A549 (cell line): ENCODE data around the gene TMEM9. TPM values are rescaled to one million over a fixed set of nuclear protein-coding genes. Genes with fewer than 3 reads are reported as not detected.
A peak's percentile ranks its signal among the peaks of the same experiment; 100 is the strongest.

Experiments used
- ATAC-seq, 2 experiments: fragments of 200-7000 bp in 1 of 2; fragments of >200 bp in 1 of 2; cut with Nextera tagmentation in 1 of 2; cut with Tn5 transposase in 1 of 2; 3 replicates each; pipeline versions ENCODE4 v1.8.0 to v1.9.1; 2018 to 2020; ENCODE audit warnings: mild to moderate bottlenecking in 1 of 2, moderate library complexity in 1 of 2
- CTCF ChIA-PET: fragments of 300-600 bp; sonication (Branson Sonifier 250); formaldehyde crosslinking; extraction: SDS; loops from one replicate; lab custom pipeline; 2021; ENCODE audit warnings: antibody characterized with exemption, inconsistent platforms; lab: Yijun Ruan, JAX
- POLR2A ChIA-PET: fragments of 350-600 bp; formaldehyde crosslinking; extraction: SDS; loops from one replicate; lab custom pipeline; 2021; ENCODE audit warnings: antibody characterized with exemption, inconsistent platforms; lab: Yijun Ruan, JAX
- DNase-seq, 2 experiments: peaks; one replicate each; pipeline versions ENCODE4 v3.0.0 to v3.0.0-alpha.2; 2011 to 2016; ENCODE audit warnings: low read depth in 1 of 2, low spot score in 1 of 2
- FAIRE-seq: peaks from 2 replicates; lab custom pipeline; 2011; peaks lifted over from hg19 to GRCh38; lab: Jason Lieb, UNC
- H3K27ac ChIP-seq, 2 experiments: fragments of >200 bp; sonication (Bioruptor Twin); formaldehyde crosslinking; 3 replicates each; pipeline ENCODE4 v1.5.1; 2016 to 2017
- H3K4me1 ChIP-seq: fragments of >200 bp; sonication (Bioruptor Twin); formaldehyde crosslinking; 3 replicates; pipeline ENCODE4 v1.6.1; 2016
- H3K4me2 ChIP-seq: fragments of >200 bp; sonication (Bioruptor Twin); formaldehyde crosslinking; 3 replicates; pipeline ENCODE4 v1.6.1; 2016
- H3K4me3 ChIP-seq: fragments of >200 bp; sonication (Bioruptor Twin); formaldehyde crosslinking; 3 replicates; pipeline ENCODE4 v1.5.1; 2016
- H3K9me3 ChIP-seq: fragments of >200 bp; sonication (Bioruptor Twin); formaldehyde crosslinking; 3 replicates; pipeline ENCODE4 v1.6.1; 2016
- BHLHE40 ChIP-seq: IDR thresholded peaks from 2 replicates; pipeline ENCODE4 v1.6.1; 2012; ENCODE audit warnings: low read depth, low read length, inconsistent platforms
- CBX2 ChIP-seq: fragments of 200-600 bp; sonication (generic); IDR thresholded peaks from 2 replicates; pipeline ENCODE4 v1.6.1; 2016; ENCODE audit warnings: low read depth, mild to moderate bottlenecking, borderline replicate concordance
- CEBPB ChIP-seq, 2 experiments: fragments of >200 bp in 1 of 2; sonication (Bioruptor Twin) in 1 of 2; formaldehyde crosslinking in 1 of 2; IDR thresholded peaks; 2 replicates each; pipeline ENCODE4 v1.6.1; 2012 to 2016
- CHD2 ChIP-seq: fragments of 150-350 bp; IDR thresholded peaks from 2 replicates; pipeline ENCODE4 v1.6.1; 2014; ENCODE audit warnings: low read length; ENCODE audit not compliant: partially characterized antibody
- CHD4 ChIP-seq: fragments of 200-600 bp; sonication (generic); IDR thresholded peaks from 2 replicates; pipeline ENCODE4 v1.6.1; 2016; ENCODE audit warnings: antibody characterized with exemption, mild to moderate bottlenecking, borderline replicate concordance
- EHF ChIP-seq: fragments of 250-450 bp; sonication (Bioruptor Pico); IDR thresholded peaks from 2 replicates; pipeline ENCODE4 v1.5.0; 2020; ENCODE audit warnings: mild to moderate bottlenecking
- ELK1 ChIP-seq: fragments of 150-350 bp; IDR thresholded peaks from 2 replicates; pipeline ENCODE4 v1.6.1; 2014; ENCODE audit warnings: low read depth, mild to moderate bottlenecking, low read length
- ESRRA ChIP-seq: fragments of 150-350 bp; IDR thresholded peaks from 2 replicates; pipeline ENCODE4 v1.6.1; 2014; ENCODE audit warnings: mild to moderate bottlenecking, low read length, borderline replicate concordance
- GATA3 ChIP-seq: IDR thresholded peaks from 2 replicates; pipeline ENCODE4 v1.6.1; 2012; ENCODE audit warnings: borderline replicate concordance
- HDAC2 ChIP-seq: fragments of 200-600 bp; sonication (generic); IDR thresholded peaks from 2 replicates; pipeline ENCODE4 v1.6.1; 2016
- HEYL ChIP-seq: fragments of 250-450 bp; sonication (Bioruptor Pico); IDR thresholded peaks from 2 replicates; pipeline ENCODE4 v1.8.0; 2021; ENCODE audit warnings: mild to moderate bottlenecking, moderate library complexity
- HOXA7 ChIP-seq: fragments of 250-450 bp; sonication (Bioruptor Pico); IDR thresholded peaks from 2 replicates; pipeline ENCODE4 v1.5.0; 2020; ENCODE audit warnings: mild to moderate bottlenecking, moderate library complexity
- HOXB13 ChIP-seq: fragments of 250-450 bp; sonication (Bioruptor Pico); IDR thresholded peaks from 2 replicates; pipeline ENCODE4 v1.5.0; 2020; ENCODE audit warnings: low read depth, mild to moderate bottlenecking, moderate library complexity
- HOXB5 ChIP-seq: fragments of 250-450 bp; sonication (Bioruptor Pico); IDR thresholded peaks from 2 replicates; pipeline ENCODE4 v1.5.0; 2020; ENCODE audit warnings: mild to moderate bottlenecking, moderate library complexity
- MAZ ChIP-seq: fragments of 150-350 bp; IDR thresholded peaks from 2 replicates; pipeline ENCODE4 v1.6.1; 2014; ENCODE audit warnings: antibody characterized with exemption, low read depth, low read length, borderline replicate concordance
- MYC ChIP-seq: IDR thresholded peaks from 2 replicates; pipeline ENCODE4 v1.6.1; 2012; ENCODE audit warnings: mild to moderate bottlenecking, inconsistent platforms, low read length, improper control_type of control experiment, borderline replicate concordance
- NFE2L2 ChIP-seq: fragments of 150-350 bp; conservative IDR thresholded peaks from 2 replicates; pipeline ENCODE4 v1.6.1; 2014; ENCODE audit warnings: low read length
- NPAS2 ChIP-seq: fragments of 250-450 bp; sonication (Bioruptor Pico); IDR thresholded peaks from 2 replicates; pipeline ENCODE4 v1.8.0; 2022; ENCODE audit warnings: mild to moderate bottlenecking, moderate library complexity, borderline replicate concordance
- NR3C1 ChIP-seq: fragments of >200 bp; sonication (Bioruptor Twin); formaldehyde crosslinking; IDR thresholded peaks from 3 replicates; pipeline ENCODE4 v1.6.1; 2017
- PBX3 ChIP-seq: IDR thresholded peaks from 2 replicates; pipeline ENCODE4 v1.6.1; 2012
- POLR2A ChIP-seq: IDR thresholded peaks from 2 replicates; pipeline ENCODE4 v1.6.1; 2012; ENCODE audit warnings: mild to moderate bottlenecking, low read length
- POLR2AphosphoS2 ChIP-seq: conservative IDR thresholded peaks from 2 replicates; pipeline ENCODE4 v1.6.1; 2012; ENCODE audit warnings: low read length, improper control_type of control experiment, inconsistent platforms
- RAD21 ChIP-seq, 2 experiments: fragments of >200 bp in 1 of 2; sonication (Bioruptor Twin) in 1 of 2; formaldehyde crosslinking in 1 of 2; IDR thresholded peaks in 1 of 2; conservative IDR thresholded peaks in 1 of 2; 2 replicates in 1 of 2; 3 replicates in 1 of 2; pipeline ENCODE4 v1.6.1; 2012 to 2018; ENCODE audit warnings: inconsistent platforms in 1 of 2
- RNF2 ChIP-seq: fragments of 200-600 bp; sonication (generic); IDR thresholded peaks from 2 replicates; pipeline ENCODE4 v1.6.1; 2016; ENCODE audit warnings: low read depth, mild to moderate bottlenecking, antibody characterized with exemption, moderate library complexity, borderline replicate concordance
- TFCP2L1 ChIP-seq: fragments of 250-450 bp; sonication (Bioruptor Pico); IDR thresholded peaks from 2 replicates; pipeline ENCODE4 v1.5.0; 2021; ENCODE audit warnings: mild to moderate bottlenecking
- TP53 ChIP-seq: fragments of 250-450 bp; sonication (Bioruptor Pico); IDR thresholded peaks from 2 replicates; pipeline ENCODE4 v1.5.0; 2021; ENCODE audit warnings: mild to moderate bottlenecking, moderate library complexity
- USF2 ChIP-seq: fragments of 450-650 bp; IDR thresholded peaks from 2 replicates; pipeline ENCODE4 v1.6.1; 2014; ENCODE audit warnings: antibody characterized with exemption
- ZFP36 ChIP-seq: fragments of 450-650 bp; IDR thresholded peaks from 2 replicates; pipeline ENCODE4 v1.6.1; 2014; ENCODE audit warnings: borderline replicate concordance; ENCODE audit not compliant: partially characterized antibody
- WGBS: methylation state at CpG from one replicate; pipeline ENCODE4 v1.1.6; 2017; ENCODE audit errors: missing lambda C conversion rate; 5-methylcytosine and 5-hydroxymethylcytosine counted together
- polyA plus RNA-seq, 4 experiments: library from polyadenylated mRNA; depleted of rRNA in 3 of 4; stranded (reverse); fragments of >200 nt; fragmentation: RNase III in 1 of 4; extraction: RNeasy Plus Mini Kit Qiagen cat#74134 plus additional on column Dnase treatment in 1 of 4; gene quantifications; 2 replicates in 3 of 4; 3 replicates in 1 of 4; pipeline ENCODE4 v1.2.3, GENCODE V29; 2011 to 2017
- TF ChIP-seq, protein P1 (sequence below): IDR thresholded peaks from 2 replicates; pipeline ENCODE4 v1.6.1; 2012
- TF ChIP-seq, protein P2 (sequence below): fragments of 250-450 bp; sonication (Bioruptor Pico); IDR thresholded peaks from 2 replicates; pipeline ENCODE4 v1.5.0; 2021; ENCODE audit warnings: mild to moderate bottlenecking, moderate library complexity, borderline replicate concordance
- TF ChIP-seq, protein P3 (sequence below): fragments of 200-600 bp; sonication (generic); IDR thresholded peaks from 2 replicates; pipeline ENCODE4 v1.6.1; 2016; ENCODE audit warnings: antibody characterized with exemption, mild to moderate bottlenecking, moderate library complexity

TMEM9 gene
- polyA plus RNA-seq, 2 of the 4 experiments (the other 2 are of a cell fraction), result 86.8 to 97.0 TPM

DNA sequence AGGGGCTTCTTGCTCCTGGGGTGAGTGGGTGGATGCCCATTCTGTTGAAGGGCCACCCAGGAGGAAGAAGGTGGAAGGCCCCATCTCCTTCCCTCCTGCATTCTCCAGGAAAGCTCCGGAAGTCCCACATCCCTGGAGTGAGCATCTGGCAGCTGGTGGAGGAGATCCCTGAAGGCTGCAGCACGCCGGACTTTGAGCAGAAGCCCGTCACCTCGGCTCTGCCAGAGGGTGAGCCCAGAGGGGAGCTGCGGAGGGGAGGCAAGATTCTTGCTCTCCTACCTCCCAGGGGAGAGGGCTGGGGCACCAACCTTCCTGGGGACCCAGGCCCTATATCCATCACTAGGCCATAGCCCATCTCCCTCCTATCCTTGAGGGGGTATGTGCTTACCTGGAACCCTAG, 39.8 kb upstream of the TMEM9 start:
- POLR2A ChIA-PET, result no interaction called here
- no peak overlapping the region for H3K4me2 ChIP-seq
- WGBS, result 81% methylated on average over 6 of the region's 6 CpGs
- DNase-seq (no peak), FAIRE-seq (no peak), ATAC-seq (no peak)
- CTCF ChIA-PET, result no interaction called here
- no peak overlapping the region for H3K4me3 ChIP-seq
- no peak for TF ChIP-seq HOXB5 (CRISPR knock-in tag)
- TF ChIP-seq CBX2, result no peak
- no peak for TF ChIP-seq TP53 (CRISPR knock-in tag)
- no peak for TF ChIP-seq GATA3
- TF ChIP-seq, protein P1, sequence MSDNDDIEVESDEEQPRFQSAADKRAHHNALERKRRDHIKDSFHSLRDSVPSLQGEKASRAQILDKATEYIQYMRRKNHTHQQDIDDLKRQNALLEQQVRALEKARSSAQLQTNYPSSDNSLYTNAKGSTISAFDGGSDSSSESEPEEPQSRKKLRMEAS, result no peak
- TF ChIP-seq, protein P2, sequence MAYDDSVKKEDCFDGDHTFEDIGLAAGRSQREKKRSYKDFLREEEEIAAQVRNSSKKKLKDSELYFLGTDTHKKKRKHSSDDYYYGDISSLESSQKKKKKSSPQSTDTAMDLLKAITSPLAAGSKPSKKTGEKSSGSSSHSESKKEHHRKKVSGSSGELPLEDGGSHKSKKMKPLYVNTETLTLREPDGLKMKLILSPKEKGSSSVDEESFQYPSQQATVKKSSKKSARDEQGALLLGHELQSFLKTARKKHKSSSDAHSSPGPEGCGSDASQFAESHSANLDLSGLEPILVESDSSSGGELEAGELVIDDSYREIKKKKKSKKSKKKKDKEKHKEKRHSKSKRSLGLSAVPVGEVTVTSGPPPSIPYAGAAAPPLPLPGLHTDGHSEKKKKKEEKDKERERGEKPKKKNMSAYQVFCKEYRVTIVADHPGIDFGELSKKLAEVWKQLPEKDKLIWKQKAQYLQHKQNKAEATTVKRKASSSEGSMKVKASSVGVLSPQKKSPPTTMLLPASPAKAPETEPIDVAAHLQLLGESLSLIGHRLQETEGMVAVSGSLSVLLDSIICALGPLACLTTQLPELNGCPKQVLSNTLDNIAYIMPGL (CRISPR knock-in tag), result no peak
- no peak for TF ChIP-seq HOXB13 (CRISPR knock-in tag)
- no peak for TF ChIP-seq HDAC2
- TF ChIP-seq TFCP2L1, result no peak
- TF ChIP-seq POLR2A, result no peak
- no peak for TF ChIP-seq MYC
- no peak for TF ChIP-seq CHD2
- TF ChIP-seq BHLHE40, result no peak
- TF ChIP-seq, protein P3, sequence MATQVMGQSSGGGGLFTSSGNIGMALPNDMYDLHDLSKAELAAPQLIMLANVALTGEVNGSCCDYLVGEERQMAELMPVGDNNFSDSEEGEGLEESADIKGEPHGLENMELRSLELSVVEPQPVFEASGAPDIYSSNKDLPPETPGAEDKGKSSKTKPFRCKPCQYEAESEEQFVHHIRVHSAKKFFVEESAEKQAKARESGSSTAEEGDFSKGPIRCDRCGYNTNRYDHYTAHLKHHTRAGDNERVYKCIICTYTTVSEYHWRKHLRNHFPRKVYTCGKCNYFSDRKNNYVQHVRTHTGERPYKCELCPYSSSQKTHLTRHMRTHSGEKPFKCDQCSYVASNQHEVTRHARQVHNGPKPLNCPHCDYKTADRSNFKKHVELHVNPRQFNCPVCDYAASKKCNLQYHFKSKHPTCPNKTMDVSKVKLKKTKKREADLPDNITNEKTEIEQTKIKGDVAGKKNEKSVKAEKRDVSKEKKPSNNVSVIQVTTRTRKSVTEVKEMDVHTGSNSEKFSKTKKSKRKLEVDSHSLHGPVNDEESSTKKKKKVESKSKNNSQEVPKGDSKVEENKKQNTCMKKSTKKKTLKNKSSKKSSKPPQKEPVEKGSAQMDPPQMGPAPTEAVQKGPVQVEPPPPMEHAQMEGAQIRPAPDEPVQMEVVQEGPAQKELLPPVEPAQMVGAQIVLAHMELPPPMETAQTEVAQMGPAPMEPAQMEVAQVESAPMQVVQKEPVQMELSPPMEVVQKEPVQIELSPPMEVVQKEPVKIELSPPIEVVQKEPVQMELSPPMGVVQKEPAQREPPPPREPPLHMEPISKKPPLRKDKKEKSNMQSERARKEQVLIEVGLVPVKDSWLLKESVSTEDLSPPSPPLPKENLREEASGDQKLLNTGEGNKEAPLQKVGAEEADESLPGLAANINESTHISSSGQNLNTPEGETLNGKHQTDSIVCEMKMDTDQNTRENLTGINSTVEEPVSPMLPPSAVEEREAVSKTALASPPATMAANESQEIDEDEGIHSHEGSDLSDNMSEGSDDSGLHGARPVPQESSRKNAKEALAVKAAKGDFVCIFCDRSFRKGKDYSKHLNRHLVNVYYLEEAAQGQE, result no peak
- TF ChIP-seq HEYL (CRISPR knock-in tag), result no peak
- TF ChIP-seq ZFP36, result no peak
- no peak for TF ChIP-seq POLR2AphosphoS2
- TF ChIP-seq NPAS2 (CRISPR knock-in tag), result no peak
- H3K27ac ChIP-seq, result 0 out of 6 replicates have a peak overlapping the region, but pooled peaks of 1 of the 2 experiments have one; percentile 21
- peaks cover 10% of the 10 kb centered on the region; the same call in 2 of the 3 replicates for H3K4me1 ChIP-seq
- no peaks in the 10 kb centered on the region for H3K9me3 ChIP-seq

DNA sequence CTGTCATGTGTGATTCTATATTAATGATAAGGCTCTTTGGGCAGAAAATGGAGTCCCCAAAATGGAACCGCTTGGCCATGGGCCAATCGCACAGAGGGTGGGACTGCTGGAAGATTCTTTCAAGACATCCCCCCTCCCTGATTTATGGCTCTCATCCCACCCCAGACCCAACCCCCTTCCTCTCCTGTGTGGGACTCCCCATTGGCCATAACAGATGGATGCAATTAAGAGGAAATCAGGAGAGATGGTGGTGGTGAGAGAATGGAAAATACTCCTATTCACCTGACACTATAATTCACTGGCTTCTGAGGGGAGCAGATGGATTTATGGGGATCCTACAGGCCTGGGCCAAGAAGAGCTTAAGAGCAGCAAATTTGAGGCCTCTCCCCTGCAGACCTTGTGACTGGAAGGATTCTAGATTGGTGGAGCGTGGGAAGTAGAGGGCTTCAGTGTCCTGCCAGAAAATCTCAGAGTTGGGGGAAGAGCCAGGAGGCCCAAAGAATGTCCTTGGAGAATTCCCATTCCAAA, 38.1 kb upstream of the TMEM9 start:
- ATAC-seq (no peak), FAIRE-seq (no peak), DNase-seq (no peak)
- Histone ChIP-seq H3K27ac (peak overlapping the region; percentile 16 to 78; a peak in 4 of 6 replicates), H3K4me2 (no peak overlapping the region), H3K9me3 (no peaks in the 10 kb centered on the region), H3K4me3 (no peak overlapping the region), H3K4me1 (peaks cover 10% of the 10 kb centered on the region; the same call in 2 of the 3 replicates)
- 63% methylated on average over 3 of the region's 3 CpGs for WGBS
- POLR2A ChIA-PET, result interaction anchor here (1.0 kb wide), 1 partner anchor 43 kb away, joined by 3 read pairs; no protein-coding TSS in a partner anchor
- CTCF ChIA-PET, result interaction anchor here (0.8 to 1.5 kb wide), 6 partner anchors 8 to 38 kb away, joined by 3 to 5 read pairs (median 4); partner anchors contain the start of gene TMEM9
- TF ChIP-seq NR3C1 (no peak), HOXB5 (CRISPR knock-in tag) (no peak), USF2 (no peak), ESRRA (no peak), CEBPB (IDR thresholded peaks at IDR 0.05) (no peak), RAD21 (conservative IDR thresholded peaks at IDR 0.05 in 1 of 2, IDR thresholded peaks at IDR 0.05 in 1 of 2) (no peak), HOXA7 (no peak), CBX2 (no peak), CHD4 (no peak), ELK1 (no peak), PBX3 (no peak), MAZ (no peak), EHF (no peak), NFE2L2 (no peak), POLR2A (no peak), RNF2 (no peak)
